H1 (cell line): ENCODE measurements around the gene MAFG. TPM values are rescaled to one million over a fixed set of nuclear protein-coding genes. Genes with fewer than 3 reads are reported as not detected.
A peak's percentile ranks its signal among the peaks of the same experiment; 100 is the strongest.

Experiments used
- ASH2L ChIP-seq: fragments of 200-600, 300-600 bp; sonication (generic); IDR thresholded peaks from one replicate; pipeline ENCODE4 v1.7.1; 2017; ENCODE audit warnings: low read length
- ATF3 ChIP-seq: IDR thresholded peaks from 2 replicates; pipeline ENCODE4 v1.6.1; 2011; ENCODE audit warnings: low read depth, mild to moderate bottlenecking, low read length; ENCODE audit not compliant: insufficient read depth
- BCL11A ChIP-seq, 2 experiments: IDR thresholded peaks; one replicate each; pipeline ENCODE4 v1.6.1; 2011; ENCODE audit warnings: low read depth in 2 of 2, low read length in 2 of 2, mild to moderate bottlenecking in 2 of 2
- CREB1 ChIP-seq: IDR thresholded peaks from 2 replicates; pipeline ENCODE4 v1.6.1; 2012; ENCODE audit warnings: inconsistent platforms
- CTBP2 ChIP-seq: IDR thresholded peaks from 2 replicates; pipeline ENCODE4 v1.7.0; 2011; ENCODE audit warnings: borderline replicate concordance, mild to moderate bottlenecking, moderate library complexity, mixed read lengths, low read length; ENCODE audit not compliant: insufficient read depth, insufficient read length
- E2F6 ChIP-seq: IDR thresholded peaks from 2 replicates; pipeline ENCODE4 v1.6.1; 2012; ENCODE audit warnings: inconsistent platforms
- EP300 ChIP-seq, 2 experiments: IDR thresholded peaks; 1 replicate in 1 of 2; 2 replicates in 1 of 2; pipeline ENCODE4 v1.6.1; 2011 to 2012; ENCODE audit warnings: low read depth in 2 of 2, low read length in 2 of 2, mild to moderate bottlenecking in 2 of 2, borderline replicate concordance in 1 of 2, inconsistent platforms in 1 of 2, moderate library complexity in 1 of 2
- GABPA ChIP-seq: IDR thresholded peaks from 2 replicates; pipeline ENCODE4 v1.6.1; 2011; ENCODE audit warnings: mild to moderate bottlenecking, low read length, moderate library complexity, borderline replicate concordance; ENCODE audit not compliant: insufficient read depth
- HDAC2 ChIP-seq, 2 experiments: fragments of 300-600 bp in 1 of 2; sonication (generic) in 1 of 2; IDR thresholded peaks; 2 replicates each; pipeline ENCODE4 v1.6.1; 2011 to 2012; ENCODE audit warnings: low read depth in 2 of 2, low read length in 2 of 2, mild to moderate bottlenecking in 2 of 2, moderate library complexity in 2 of 2, borderline replicate concordance in 1 of 2, inconsistent platforms in 1 of 2
- KDM1A ChIP-seq: fragments of 200-600, 300-600 bp; sonication (generic); IDR thresholded peaks from 2 replicates; pipeline ENCODE4 v1.7.1; 2016; ENCODE audit warnings: mild to moderate bottlenecking, low read length, borderline replicate concordance
- MAX ChIP-seq: IDR thresholded peaks from 2 replicates; pipeline ENCODE4 v1.6.1; 2012; ENCODE audit warnings: inconsistent platforms
- POLR2A ChIP-seq, 2 experiments: IDR thresholded peaks; 1 replicate in 1 of 2; 2 replicates in 1 of 2; pipeline ENCODE4 v1.6.1; 2011; ENCODE audit warnings: low read depth in 2 of 2, low read length in 2 of 2, mild to moderate bottlenecking in 2 of 2; ENCODE audit errors: control extremely low read depth in 1 of 2
- POLR2AphosphoS5 ChIP-seq: IDR thresholded peaks from 2 replicates; pipeline ENCODE4 v1.6.1; 2011; ENCODE audit warnings: low read depth, low read length
- POU5F1 ChIP-seq: IDR thresholded peaks from 2 replicates; pipeline ENCODE4 v1.6.1; 2011; ENCODE audit warnings: low read depth, mild to moderate bottlenecking, low read length, moderate library complexity
- RAD21 ChIP-seq, 2 experiments: IDR thresholded peaks in 1 of 2; conservative IDR thresholded peaks in 1 of 2; 2 replicates each; pipeline ENCODE4 v1.6.1; 2011; ENCODE audit warnings: low read depth in 2 of 2, low read length in 2 of 2, improper control_type of control experiment in 1 of 2, inconsistent platforms in 1 of 2, mild to moderate bottlenecking in 1 of 2, moderate library complexity in 1 of 2
- RNF2 ChIP-seq: fragments of 200-900, 300-1000 bp; sonication (generic); IDR thresholded peaks from 2 replicates; pipeline ENCODE4 v1.7.1; 2016; ENCODE audit warnings: borderline replicate concordance, low read depth, mild to moderate bottlenecking, antibody characterized with exemption, low read length; ENCODE audit not compliant: poor library complexity, severe bottlenecking; ENCODE audit errors: missing control alignments
- TAF7 ChIP-seq: optimal IDR thresholded peaks from 2 replicates; pipeline ENCODE3; 2011; ENCODE audit warnings: low read depth, mild to moderate bottlenecking, inconsistent platforms, low read length, moderate library complexity, borderline replicate concordance
- USF2 ChIP-seq: IDR thresholded peaks from 2 replicates; pipeline ENCODE4 v1.6.1; 2011; ENCODE audit warnings: low read length, improper control_type of control experiment
- YY1 ChIP-seq: IDR thresholded peaks from 2 replicates; pipeline ENCODE4 v1.6.1; 2011; ENCODE audit warnings: low read depth, mild to moderate bottlenecking, low read length
- polyA plus RNA-seq, 7 experiments: library from polyadenylated mRNA; depleted of rRNA in 3 of 7; stranded (reverse) in 5 of 7; unstranded in 2 of 7; fragments of >200 nt in 5 of 7; fragments of 200-250 nt in 2 of 7; gene quantifications; 1 replicate in 5 of 7; 2 replicates in 1 of 7; 4 replicates in 1 of 7; pipeline versions ENCODE4 v1.2.1 to v1.2.3, GENCODE V29; 2011 to 2013; ENCODE audit warnings: missing spikeins in 2 of 7, mixed read lengths in 2 of 7
- total RNA-seq: library from RNA; stranded (reverse); fragmentation: NEBNext Ultra II Directional; extraction: Animal tissue kit (Norgen Biotek cat#: 25700); gene quantifications from 2 replicates; pipeline ENCODE4 v1.2.1, GENCODE V29; 2021

Gene MAFG
- total and polyA plus RNA-seq, 2 of the 8 experiments (the other 6 are each of a cell fraction or from before 2014, with no cell fraction given): 25.5 to 26.9 TPM

GRCh38 chr17:81871387-81872230, 55.9 kb downstream of the MAFG start (continued):
- TF ChIP-seq RNF2 (no peak), CTBP2 (peak; percentile 27), POU5F1 (no peak), E2F6 (peak; percentile 83), KDM1A (no peak), POLR2A (IDR thresholded peaks at IDR 0.05; ENCODE audit: control extremely low read depth in 1 of 2, low read depth in 2 of 2, low read length in 2 of 2) (peak in 1 of 2 experiments; percentile 65; a peak in 2 of 3 replicates), GABPA (peak; percentile 68; the same call in 1 of the 2 replicates), USF2 (peak; percentile 66), HDAC2 (IDR thresholded peaks at IDR 0.05; ENCODE audit: borderline replicate concordance in 1 of 2, low read depth in 2 of 2, low read length in 2 of 2) (peak in 1 of 2 experiments; percentile 97; a peak in 1 of 4 replicates), ATF3 (0 out of 2 replicates have a peak, but pooled peaks have one; percentile 13), BCL11A (IDR thresholded peaks at IDR 0.05; ENCODE audit: low read depth in 2 of 2, low read length in 2 of 2) (no peak), EP300 (IDR thresholded peaks at IDR 0.05; ENCODE audit: borderline replicate concordance in 1 of 2, low read depth in 2 of 2, low read length in 2 of 2) (no peak), MAX (peak; percentile 92), CREB1 (0 out of 2 replicates have a peak, but pooled peaks have one; percentile 73), POLR2AphosphoS5 (peak; percentile 78; the same call in 1 of the 2 replicates), YY1 (peak; percentile 89), ASH2L (peak; percentile 72), RAD21 (IDR thresholded peaks at IDR 0.05 in 1 of 2, conservative IDR thresholded peaks at IDR 0.05 in 1 of 2; ENCODE audit: low read depth in 2 of 2, low read length in 2 of 2) (no peak), TAF7 (peak; percentile 60)
